Upper lobe of left lung (tissue), 6 donors: ENCODE results near the gene SIGLEC12. TPM values are rescaled to one million over a fixed set of nuclear protein-coding genes. Genes with fewer than 3 reads are reported as not detected.

Source experiments
- ATAC-seq, 2 donors: fragments of 200-7000 bp; cut with Tn5 transposase; one replicate each; pipeline ENCODE4 v1.9.1; 2022; ENCODE audit warnings: mild to moderate bottlenecking in 2 of 2, moderate library complexity in 2 of 2; ENCODE audit not compliant: low FRiP score in 2 of 2
- DNase-seq, 2 donors: peaks; one replicate each; pipeline ENCODE4 v3.0.0-alpha.2; 2019 to 2020
- H3K27ac ChIP-seq, 4 donors: fragments of 200-600 bp; sonication (generic); one replicate each; pipeline ENCODE4 v1.5.1; 2016 to 2019
- H3K27me3 ChIP-seq, 4 donors: fragments of 200-600 bp; sonication (generic); one replicate each; pipeline ENCODE4 v1.5.1; 2017 to 2019
- H3K36me3 ChIP-seq, 4 donors: fragments of 200-600 bp; sonication (generic); one replicate each; pipeline ENCODE4 v1.5.1; 2016 to 2019
- H3K4me1 ChIP-seq, 4 donors: fragments of 200-600 bp; sonication (generic); one replicate each; pipeline ENCODE4 v1.5.1; 2018 to 2019
- H3K4me3 ChIP-seq, 4 donors: fragments of 200-600 bp; sonication (generic); one replicate each; pipeline ENCODE4 v1.5.1; 2017 to 2019; ENCODE audit warnings: mild to moderate bottlenecking in 2 of 4, moderate library complexity in 1 of 4
- H3K9me3 ChIP-seq, 4 donors: fragments of 200-600 bp; sonication (generic); one replicate each; pipeline ENCODE4 v1.5.1; 2018 to 2019
- EP300 ChIP-seq, 4 donors: sonication (generic); formaldehyde crosslinking; IDR thresholded peaks; one replicate each; pipeline ENCODE4 v1.5.1; 2017; ENCODE audit warnings: antibody characterized with exemption in 4 of 4, control low read depth in 2 of 4
- POLR2A ChIP-seq, 4 donors: fragments of 450-650 bp; IDR thresholded peaks; one replicate each; pipeline ENCODE4 v1.5.1; 2016 to 2017; ENCODE audit warnings: antibody characterized with exemption in 4 of 4, mild to moderate bottlenecking in 2 of 4
- POLR2AphosphoS5 ChIP-seq, 2 donors: sonication (generic); formaldehyde crosslinking; IDR thresholded peaks; one replicate each; pipeline ENCODE4 v1.5.1; 2017; ENCODE audit warnings: antibody characterized with exemption in 2 of 2
- WGBS, 2 donors: methylation state at CpG; one replicate each; pipeline ENCODE4 v1.1.5; 2017 to 2018; 5-methylcytosine and 5-hydroxymethylcytosine counted together
- total RNA-seq, 6 donors: library from RNA; depleted of rRNA in 4 of 6; stranded (reverse); fragments of >200 nt in 4 of 6; gene quantifications; one replicate each; pipeline versions ENCODE4 v1.1.0 to v1.2.1, GENCODE V29; 2016 to 2021
- TF ChIP-seq, protein P1 (sequence below), 6 experiments: fragments of 450-650 bp in 4 of 6; fragments of 200-600 bp in 2 of 6; sonication (generic) in 2 of 6; IDR thresholded peaks; one replicate each; pipeline ENCODE4 v1.5.1; 2016 to 2019; ENCODE audit warnings: antibody characterized with exemption in 6 of 6
- donor health status: DM: no; HTN: no; CAD: no; lungs with moderate emphysema.
- donor health status: DM: no; HTN: yes; CAD: no; lungs with severe emphysema.

The SIGLEC12 gene
- total RNA-seq, 6 donors from 2014 or later, result 0.30 to 4.5 (median 3.3) TPM; not detected in 1

DNA sequence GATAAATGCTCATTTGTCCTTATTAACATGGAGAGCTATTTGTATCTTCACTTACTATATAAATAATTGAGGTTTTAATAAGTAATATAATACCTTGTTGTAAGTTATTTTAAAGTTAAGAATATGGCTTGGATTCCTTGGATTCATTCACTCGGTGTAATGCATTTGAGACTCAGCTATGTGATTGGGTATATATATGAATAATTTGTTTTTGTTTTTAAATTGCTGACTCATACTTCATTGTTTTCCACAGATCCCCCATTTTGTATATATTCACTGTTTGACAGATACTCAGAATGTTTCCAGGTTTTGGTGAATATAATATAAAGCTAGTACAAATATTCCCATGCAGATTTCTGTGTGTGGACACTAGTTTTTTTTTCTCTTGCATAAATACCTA is 30.1 kb downstream of the SIGLEC12 start:
- H3K9me3 ChIP-seq, result no peaks in the 10 kb centered on the region
- no peaks in the 10 kb centered on the region for H3K36me3 ChIP-seq
- TF ChIP-seq EP300 (IDR thresholded peaks at IDR 0.05) (no peak), POLR2A (IDR thresholded peaks at IDR 0.05) (no peak), POLR2AphosphoS5 (IDR thresholded peaks at IDR 0.05) (no peak)
- TF ChIP-seq, protein P1, sequence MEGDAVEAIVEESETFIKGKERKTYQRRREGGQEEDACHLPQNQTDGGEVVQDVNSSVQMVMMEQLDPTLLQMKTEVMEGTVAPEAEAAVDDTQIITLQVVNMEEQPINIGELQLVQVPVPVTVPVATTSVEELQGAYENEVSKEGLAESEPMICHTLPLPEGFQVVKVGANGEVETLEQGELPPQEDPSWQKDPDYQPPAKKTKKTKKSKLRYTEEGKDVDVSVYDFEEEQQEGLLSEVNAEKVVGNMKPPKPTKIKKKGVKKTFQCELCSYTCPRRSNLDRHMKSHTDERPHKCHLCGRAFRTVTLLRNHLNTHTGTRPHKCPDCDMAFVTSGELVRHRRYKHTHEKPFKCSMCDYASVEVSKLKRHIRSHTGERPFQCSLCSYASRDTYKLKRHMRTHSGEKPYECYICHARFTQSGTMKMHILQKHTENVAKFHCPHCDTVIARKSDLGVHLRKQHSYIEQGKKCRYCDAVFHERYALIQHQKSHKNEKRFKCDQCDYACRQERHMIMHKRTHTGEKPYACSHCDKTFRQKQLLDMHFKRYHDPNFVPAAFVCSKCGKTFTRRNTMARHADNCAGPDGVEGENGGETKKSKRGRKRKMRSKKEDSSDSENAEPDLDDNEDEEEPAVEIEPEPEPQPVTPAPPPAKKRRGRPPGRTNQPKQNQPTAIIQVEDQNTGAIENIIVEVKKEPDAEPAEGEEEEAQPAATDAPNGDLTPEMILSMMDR (IDR thresholded peaks at IDR 0.05), result no peak
- peaks cover 0 to 6% (median 4%) of the 10 kb centered on the region in 4 donors for H3K4me1 ChIP-seq
- 71 to 79% methylated on average over 1 of the region's 1 CpG for WGBS, 2 donors
- no peak for DNase-seq
- no peak for ATAC-seq
- H3K27ac ChIP-seq, result no peak overlapping the region
- no peaks in the 10 kb centered on the region for H3K27me3 ChIP-seq
- no peak overlapping the region for H3K4me3 ChIP-seq

DNA sequence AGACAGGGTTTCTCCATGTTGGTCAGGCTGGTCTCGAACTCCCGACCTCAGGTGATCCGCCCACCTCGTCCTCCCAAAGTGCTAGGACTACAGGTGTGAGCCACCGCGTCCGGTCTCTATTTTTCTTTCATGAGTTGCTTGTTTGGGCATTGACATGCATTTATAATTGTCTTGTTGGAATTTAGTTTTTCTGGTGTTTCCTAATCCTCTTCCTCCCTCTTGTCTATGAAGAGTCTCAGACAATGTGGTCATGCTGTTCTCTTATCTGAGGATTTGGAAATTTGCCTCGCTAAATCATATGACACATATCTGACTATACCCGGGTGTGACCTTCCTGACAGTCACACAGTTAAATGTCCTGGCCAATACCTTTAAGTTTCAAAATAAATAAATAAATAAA is 30.6 kb downstream of the SIGLEC12 start:
- peaks cover 0 to 6% (median 4%) of the 10 kb centered on the region in 4 donors for H3K4me1 ChIP-seq
- no peaks in the 10 kb centered on the region for H3K36me3 ChIP-seq
- DNase-seq (no peak), ATAC-seq (no peak)
- TF ChIP-seq POLR2A (IDR thresholded peaks at IDR 0.05) (no peak), POLR2AphosphoS5 (IDR thresholded peaks at IDR 0.05) (no peak), EP300 (IDR thresholded peaks at IDR 0.05) (no peak)
- TF ChIP-seq, protein P1 (IDR thresholded peaks at IDR 0.05), result no peak
- 70 to 74% methylated on average over 9 of the region's 9 CpGs for WGBS, 2 donors
- no peaks in the 10 kb centered on the region for H3K27me3 ChIP-seq
- H3K9me3 ChIP-seq, result no peaks in the 10 kb centered on the region
- H3K4me3 ChIP-seq, result no peak overlapping the region
- no peak overlapping the region for H3K27ac ChIP-seq

DNA sequence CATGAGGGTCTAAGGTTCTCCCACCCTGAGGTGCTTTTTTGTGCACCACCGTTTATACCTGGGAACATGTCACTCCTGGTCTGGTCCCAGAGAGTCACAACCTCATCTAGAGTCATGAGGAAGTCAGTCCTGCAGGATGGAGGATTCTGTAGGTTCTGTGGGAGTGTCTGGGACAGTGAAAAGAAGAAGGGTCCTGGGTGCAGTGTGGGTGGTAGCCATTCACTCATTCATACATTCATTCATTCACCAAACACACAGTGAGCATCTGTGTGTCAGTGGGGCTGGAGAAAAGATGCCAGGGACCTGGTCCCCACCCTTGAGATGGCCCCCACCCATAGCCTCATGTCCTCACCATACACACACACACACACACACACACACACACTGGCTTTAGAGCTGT is 32.0 kb downstream of the SIGLEC12 start:
- ATAC-seq (peak in 1 of 2 donors; percentile 37), DNase-seq (no peak)
- TF ChIP-seq POLR2AphosphoS5 (IDR thresholded peaks at IDR 0.05) (no peak), EP300 (IDR thresholded peaks at IDR 0.05) (no peak), POLR2A (IDR thresholded peaks at IDR 0.05) (no peak)
- TF ChIP-seq, protein P1 (IDR thresholded peaks at IDR 0.05), result no peak
- peaks cover 0 to 6% (median 4%) of the 10 kb centered on the region in 4 donors for H3K4me1 ChIP-seq
- H3K9me3 ChIP-seq, result no peaks in the 10 kb centered on the region
- H3K27me3 ChIP-seq, result no peaks in the 10 kb centered on the region
- H3K4me3 ChIP-seq, result no peak overlapping the region
- 40 to 50% methylated on average over 1 of the region's 1 CpG for WGBS, 2 donors
- H3K36me3 ChIP-seq, result no peaks in the 10 kb centered on the region
- H3K27ac ChIP-seq, result no peak overlapping the region

DNA sequence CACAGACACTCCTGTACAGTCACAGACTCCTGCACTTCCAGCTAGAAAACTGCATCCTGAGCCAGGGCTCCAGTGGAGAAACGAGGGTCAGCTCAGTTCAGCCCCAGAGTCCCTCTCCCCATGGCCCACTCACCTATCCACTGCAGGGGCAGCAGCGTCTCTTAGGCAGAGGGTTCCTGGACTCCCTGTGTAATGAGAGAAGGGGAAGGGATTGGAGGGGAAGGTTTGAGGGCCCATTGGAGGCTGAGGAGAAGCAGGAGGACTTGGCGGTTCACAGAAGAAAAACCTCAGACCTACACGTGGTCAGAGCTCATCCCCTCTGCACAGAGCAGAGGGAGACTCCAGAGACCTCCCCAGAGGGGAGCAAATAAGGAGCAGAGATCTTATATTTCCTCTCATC is 32.4 kb downstream of the SIGLEC12 start:
- Histone ChIP-seq H3K27ac (no peak overlapping the region), H3K36me3 (no peaks in the 10 kb centered on the region), H3K9me3 (no peaks in the 10 kb centered on the region), H3K4me1 (peaks cover 0 to 6% (median 4%) of the 10 kb centered on the region in 4 donors), H3K27me3 (no peaks in the 10 kb centered on the region), H3K4me3 (no peak overlapping the region)
- TF ChIP-seq POLR2AphosphoS5 (IDR thresholded peaks at IDR 0.05), result no peak
- TF ChIP-seq, protein P1 (IDR thresholded peaks at IDR 0.05), result no peak
- TF ChIP-seq POLR2A (IDR thresholded peaks at IDR 0.05), result no peak
- no peak for TF ChIP-seq EP300 (IDR thresholded peaks at IDR 0.05)
- peak in 1 of 2 donors; percentile 19 for ATAC-seq
- no peak for DNase-seq
- WGBS, 2 donors, result 34 to 56% methylated on average over 4 of the region's 4 CpGs

DNA sequence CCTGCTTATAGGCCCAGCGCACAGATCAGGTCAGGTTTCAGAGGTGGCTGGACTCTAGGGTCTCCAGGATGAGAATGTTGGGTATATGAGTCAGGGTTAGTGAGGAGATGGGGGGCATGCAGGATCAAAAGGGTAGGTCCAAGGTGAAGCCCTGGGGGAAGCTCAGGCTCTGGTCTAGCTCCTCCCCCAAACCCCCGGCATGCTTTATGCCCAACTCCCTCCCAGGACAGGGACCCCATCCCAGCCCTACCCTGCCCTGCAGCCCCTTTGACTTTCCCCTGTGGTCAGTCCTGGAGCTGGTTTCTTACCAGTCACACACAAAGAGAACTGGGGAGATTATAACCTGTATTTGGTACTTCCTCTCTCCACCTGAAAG is 33.1 kb downstream of the SIGLEC12 start:
- ATAC-seq, result no peak
- H3K27me3 ChIP-seq, result no peaks in the 10 kb centered on the region
- no peaks in the 10 kb centered on the region for H3K9me3 ChIP-seq
- peaks cover 0 to 6% (median 4%) of the 10 kb centered on the region in 4 donors for H3K4me1 ChIP-seq
- peak overlapping the region in 1 of 4 donors; percentile 35 for H3K27ac ChIP-seq
- 65 to 78% methylated on average over 2 of the region's 2 CpGs for WGBS, 2 donors
- no peaks in the 10 kb centered on the region for H3K36me3 ChIP-seq
- TF ChIP-seq POLR2A (IDR thresholded peaks at IDR 0.05), result no peak
- H3K4me3 ChIP-seq, result no peak overlapping the region
- DNase-seq, result no peak
